ENCODE results near the gene LDLRAD1. TPM values are rescaled to one million over a fixed set of nuclear protein-coding genes. Genes with fewer than 3 reads are reported as not detected.

The LDLRAD1 gene
- total and polyA plus RNA-seq, 2 experiments from 2014 or later: not detected

GRCh38 chr1:54003249-54003646 is 14.7 kb downstream of the LDLRAD1 start:
- no peaks in the 10 kb centered on the region for H4K20me1 ChIP-seq (ENCODE audit: insufficient read depth)
- 83 to 86% methylated on average over 11 to 12 of the region's 12 CpGs for WGBS, 2 experiments (ENCODE audit: low coverage in 1 of 2, low lambda C conversion rate in 2 of 2, missing lambda C conversion rate in 2 of 2)
- H3K9me3 ChIP-seq (ENCODE audit: low read depth): no peaks in the 10 kb centered on the region
- in situ Hi-C loops (cut with MboI): no loop called here
- H3K4me1 ChIP-seq (ENCODE audit: insufficient read depth): no peaks in the 10 kb centered on the region
- no peaks in the 10 kb centered on the region for H3K9me2 ChIP-seq (ENCODE audit: insufficient read depth)
- no peak overlapping the region for H3K4me3 ChIP-seq
- no peak overlapping the region for H3K4me2 ChIP-seq (ENCODE audit: unreplicated experiment)
- H3K27ac ChIP-seq: no peak overlapping the region
- no peaks in the 10 kb centered on the region for H3K36me3 ChIP-seq (ENCODE audit: low read depth)
- TF ChIP-seq EZH2phosphoT487 (IDR thresholded peaks at IDR 0.05; ENCODE audit: insufficient read depth, low read depth): no peak
- TF ChIP-seq EZH2 (IDR thresholded peaks at IDR 0.05; ENCODE audit: insufficient read depth, poor library complexity, severe bottlenecking): no peak
- H3K9ac ChIP-seq: no peak overlapping the region
- H3F3A ChIP-seq (ENCODE audit: insufficient read depth): no peaks in the 10 kb centered on the region
- H3K79me2 ChIP-seq (ENCODE audit: insufficient read depth): no peaks in the 10 kb centered on the region
- DNase-seq: no peak
- H3K27me3 ChIP-seq (replicated peaks; ENCODE audit: insufficient read depth): no peaks in the 10 kb centered on the region; the same call in 1 of the 2 replicates
- H2AFZ ChIP-seq: no peak overlapping the region

- Histone ChIP-seq H3F3A (ENCODE audit: insufficient read depth) (no peaks in the 10 kb centered on the region), H3K4me1 (ENCODE audit: insufficient read depth) (no peaks in the 10 kb centered on the region), H3K36me3 (ENCODE audit: low read depth) (no peaks in the 10 kb centered on the region), H3K9me2 (ENCODE audit: insufficient read depth) (no peaks in the 10 kb centered on the region), H3K27ac (no peak overlapping the region), H3K4me2 (ENCODE audit: unreplicated experiment) (no peak overlapping the region), H3K9me3 (ENCODE audit: low read depth) (no peaks in the 10 kb centered on the region), H3K79me2 (ENCODE audit: insufficient read depth) (no peaks in the 10 kb centered on the region), H3K27me3 (replicated peaks; ENCODE audit: insufficient read depth) (no peaks in the 10 kb centered on the region; the same call in 1 of the 2 replicates), H3K4me3 (no peak overlapping the region), H3K9ac (no peak overlapping the region), H4K20me1 (ENCODE audit: insufficient read depth) (no peaks in the 10 kb centered on the region), H2AFZ (no peak overlapping the region)
- TF ChIP-seq EZH2phosphoT487 (IDR thresholded peaks at IDR 0.05; ENCODE audit: insufficient read depth, low read depth) (no peak), EZH2 (IDR thresholded peaks at IDR 0.05; ENCODE audit: insufficient read depth, poor library complexity, severe bottlenecking) (no peak)
- in situ Hi-C loops (cut with MboI): no loop called here
- 48 to 50% methylated on average over 8 to 9 of the region's 9 CpGs for WGBS, 2 experiments (ENCODE audit: low coverage in 1 of 2, low lambda C conversion rate in 2 of 2, missing lambda C conversion rate in 2 of 2)
- DNase-seq: no peak
These were observed 15.3 kb downstream of the LDLRAD1 start for GRCh38 chr1:54002544-54003248.

- no peak for DNase-seq
- no peak for TF ChIP-seq EZH2 (IDR thresholded peaks at IDR 0.05; ENCODE audit: insufficient read depth, poor library complexity, severe bottlenecking)
- no peaks in the 10 kb centered on the region for H3K79me2 ChIP-seq (ENCODE audit: insufficient read depth)
- no peaks in the 10 kb centered on the region for H3K36me3 ChIP-seq (ENCODE audit: low read depth)
- in situ Hi-C loops (cut with MboI): no loop called here
- no peaks in the 10 kb centered on the region for H4K20me1 ChIP-seq (ENCODE audit: insufficient read depth)
- no peak overlapping the region for H3K9ac ChIP-seq
- no peaks in the 10 kb centered on the region for H3K9me2 ChIP-seq (ENCODE audit: insufficient read depth)
- H3K4me1 ChIP-seq (ENCODE audit: insufficient read depth): no peaks in the 10 kb centered on the region
- no peaks in the 10 kb centered on the region for H3K9me3 ChIP-seq (ENCODE audit: low read depth)
- no peak overlapping the region for H3K27ac ChIP-seq
- no peaks in the 10 kb centered on the region for H3K27me3 ChIP-seq (replicated peaks; ENCODE audit: insufficient read depth)
- no peak overlapping the region for H3K4me3 ChIP-seq
- H3K4me2 ChIP-seq (ENCODE audit: unreplicated experiment): no peak overlapping the region
- H2AFZ ChIP-seq: no peak overlapping the region
- WGBS, 2 experiments (ENCODE audit: low coverage in 1 of 2, low lambda C conversion rate in 2 of 2, missing lambda C conversion rate in 2 of 2): 18 to 23% methylated on average over 3 of the region's 3 CpGs
- H3F3A ChIP-seq (ENCODE audit: insufficient read depth): no peaks in the 10 kb centered on the region
These were observed 16.4 kb downstream of the LDLRAD1 start for GRCh38 chr1:54001591-54001990.

GRCh38 chr1:53999920-54000319 is 18.1 kb downstream of the LDLRAD1 start:
- DNase-seq: no peak
- H3K9ac ChIP-seq: no peak overlapping the region
- H3K4me2 ChIP-seq (ENCODE audit: unreplicated experiment): no peak overlapping the region
- H3K9me2 ChIP-seq (ENCODE audit: insufficient read depth): no peaks in the 10 kb centered on the region
- in situ Hi-C loops (cut with MboI): no loop called here
- no peaks in the 10 kb centered on the region for H3K4me1 ChIP-seq (ENCODE audit: insufficient read depth)
- no peak overlapping the region for H3K27ac ChIP-seq
- H3K9me3 ChIP-seq (ENCODE audit: low read depth): no peaks in the 10 kb centered on the region
- H3K79me2 ChIP-seq (ENCODE audit: insufficient read depth): no peaks in the 10 kb centered on the region
- H3K4me3 ChIP-seq: no peak overlapping the region
- H3K36me3 ChIP-seq (ENCODE audit: low read depth): no peaks in the 10 kb centered on the region
- no peak for TF ChIP-seq EZH2phosphoT487 (IDR thresholded peaks at IDR 0.05; ENCODE audit: insufficient read depth, low read depth)
- TF ChIP-seq EZH2 (IDR thresholded peaks at IDR 0.05; ENCODE audit: insufficient read depth, poor library complexity, severe bottlenecking): no peak
- no peaks in the 10 kb centered on the region for H4K20me1 ChIP-seq (ENCODE audit: insufficient read depth)
- no peak overlapping the region for H2AFZ ChIP-seq
- H3K27me3 ChIP-seq (replicated peaks; ENCODE audit: insufficient read depth): no peaks in the 10 kb centered on the region
- no peaks in the 10 kb centered on the region for H3F3A ChIP-seq (ENCODE audit: insufficient read depth)

- no peaks in the 10 kb centered on the region for H3K9me3 ChIP-seq (ENCODE audit: low read depth)
- no peaks in the 10 kb centered on the region for H3K4me1 ChIP-seq (ENCODE audit: insufficient read depth)
- no peak overlapping the region for H3K9ac ChIP-seq
- no peaks in the 10 kb centered on the region for H3K36me3 ChIP-seq (ENCODE audit: low read depth)
- no peaks in the 10 kb centered on the region for H3K9me2 ChIP-seq (ENCODE audit: insufficient read depth)
- no peak overlapping the region for H3K4me2 ChIP-seq (ENCODE audit: unreplicated experiment)
- 79 to 84% methylated on average over 1 of the region's 1 CpG for WGBS, 2 experiments (ENCODE audit: low coverage in 1 of 2, low lambda C conversion rate in 2 of 2, missing lambda C conversion rate in 2 of 2)
- no peaks in the 10 kb centered on the region for H3K27me3 ChIP-seq (replicated peaks; ENCODE audit: insufficient read depth)
- in situ Hi-C loops (cut with MboI): no loop called here
- no peaks in the 10 kb centered on the region for H3K79me2 ChIP-seq (ENCODE audit: insufficient read depth)
- TF ChIP-seq EZH2phosphoT487 (IDR thresholded peaks at IDR 0.05; ENCODE audit: insufficient read depth, low read depth) (no peak), EZH2 (IDR thresholded peaks at IDR 0.05; ENCODE audit: insufficient read depth, poor library complexity, severe bottlenecking) (no peak)
- H3F3A ChIP-seq (ENCODE audit: insufficient read depth): no peaks in the 10 kb centered on the region
- H3K4me3 ChIP-seq: no peak overlapping the region
- no peak overlapping the region for H3K27ac ChIP-seq
- no peaks in the 10 kb centered on the region for H4K20me1 ChIP-seq (ENCODE audit: insufficient read depth)
- DNase-seq: no peak
- H2AFZ ChIP-seq: no peak overlapping the region
These were observed 19.8 kb downstream of the LDLRAD1 start for GRCh38 chr1:53998223-53998622.

Data from GM23248 (cell line).